GM21619 (cell line): ENCODE measurements around the gene RFX7.

Source experiments
- ATAC-seq: cut with Tn5 transposase; IDR thresholded peaks from one replicate; pipeline ENCODE4 v1.9.1; 2021; ENCODE audit not compliant: unreplicated experiment

The RFX7 gene

DNA sequence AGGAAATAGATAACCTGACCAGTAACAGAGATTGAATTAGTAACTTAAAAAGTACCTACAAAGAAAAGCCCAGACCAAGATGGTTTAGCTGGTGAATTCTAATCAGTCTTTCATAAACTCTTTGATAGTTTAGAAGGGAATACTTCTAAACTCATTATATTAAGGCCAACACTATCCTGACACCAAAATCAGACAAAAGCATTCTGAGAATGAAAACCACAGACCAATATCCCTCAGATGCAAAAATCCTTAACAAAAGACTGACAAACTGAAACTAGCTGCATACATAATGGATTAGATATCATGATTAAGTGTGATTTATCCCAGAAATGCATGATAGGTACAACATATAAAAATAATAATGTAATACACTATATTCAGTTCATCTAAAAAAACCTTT, 115.6 kb downstream of the RFX7 start:
- ATAC-seq = no peak

GRCh38 chr15:56126409-56126808, 117.3 kb downstream of the RFX7 start:
- ATAC-seq = no peak

DNA sequence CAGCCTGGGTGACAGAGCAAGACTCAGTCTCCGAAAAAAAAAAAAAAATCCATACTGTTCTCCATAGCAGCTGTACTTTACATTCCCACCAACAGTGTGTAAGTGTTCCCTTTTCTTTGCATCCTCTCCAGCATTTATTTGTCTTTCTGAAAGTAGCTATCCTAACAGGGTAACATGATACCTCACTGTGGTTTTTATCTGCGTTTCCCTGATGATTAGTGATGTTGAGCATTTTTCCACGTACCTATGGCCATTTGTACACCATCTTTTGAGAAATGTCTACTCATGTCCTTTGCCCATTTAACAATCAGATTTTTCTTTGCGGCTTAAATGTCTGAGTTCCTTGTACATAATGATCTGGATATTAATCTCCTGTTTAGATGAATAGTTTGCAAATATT, 119.3 kb downstream of the RFX7 start:
- ATAC-seq = no peak

- no peak for ATAC-seq
Observed at GRCh38 chr15:56105855-56106254, 137.8 kb downstream of the RFX7 start.

DNA sequence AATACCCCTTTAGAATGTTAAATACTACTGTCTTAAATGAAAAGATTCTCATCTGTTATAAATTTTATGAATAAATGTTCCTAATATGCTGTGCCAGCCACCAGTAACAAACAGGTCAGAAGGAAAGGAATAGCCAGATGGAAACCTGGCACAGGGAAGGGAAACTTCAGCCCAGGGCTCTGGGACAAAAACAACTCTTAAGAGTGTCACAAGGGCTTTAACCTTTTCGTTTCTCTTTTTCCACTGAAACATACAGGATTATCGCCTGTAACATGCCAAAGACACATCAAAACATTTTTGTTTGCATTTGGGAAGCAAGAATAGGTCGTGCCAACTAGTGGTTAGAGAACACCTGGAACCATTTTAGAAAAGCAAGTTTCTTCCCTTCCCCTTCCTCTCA, 141.2 kb downstream of the RFX7 start:
- ATAC-seq = no peak

GRCh38 chr15:56099311-56099710, 144.4 kb downstream of the RFX7 start:
- ATAC-seq = no peak

DNA sequence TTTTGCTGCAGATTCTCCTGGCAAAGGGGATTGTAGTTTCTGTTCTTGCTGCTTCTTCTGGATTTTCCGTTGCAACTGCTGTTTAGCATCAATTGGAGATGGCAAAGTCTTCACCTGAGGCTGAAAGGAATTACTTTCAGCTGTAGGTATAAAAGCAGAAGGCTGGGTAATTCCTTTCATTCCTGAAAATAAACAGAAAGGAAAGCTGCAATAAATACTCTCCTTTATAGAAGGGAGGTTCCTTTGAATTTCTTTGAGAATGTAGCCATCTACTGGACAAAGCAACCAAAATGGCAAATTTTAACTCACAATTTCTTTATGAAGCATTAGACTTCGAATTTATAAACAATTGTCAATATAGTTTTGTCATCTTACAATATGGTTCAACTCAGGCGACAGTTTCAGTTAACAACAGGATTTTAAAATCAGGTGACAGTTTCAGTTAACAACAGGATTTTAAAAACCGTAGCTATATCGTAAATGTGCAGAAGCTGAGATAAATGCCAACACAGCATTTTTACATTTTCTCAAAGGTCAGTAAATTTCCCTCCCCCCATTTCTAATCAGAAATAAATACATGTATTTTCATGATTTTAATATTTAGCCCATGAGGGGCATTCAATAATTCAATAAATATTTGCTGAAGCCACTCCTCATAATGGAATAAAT, 145.3 kb downstream of the RFX7 start:
- no peak for ATAC-seq

DNA sequence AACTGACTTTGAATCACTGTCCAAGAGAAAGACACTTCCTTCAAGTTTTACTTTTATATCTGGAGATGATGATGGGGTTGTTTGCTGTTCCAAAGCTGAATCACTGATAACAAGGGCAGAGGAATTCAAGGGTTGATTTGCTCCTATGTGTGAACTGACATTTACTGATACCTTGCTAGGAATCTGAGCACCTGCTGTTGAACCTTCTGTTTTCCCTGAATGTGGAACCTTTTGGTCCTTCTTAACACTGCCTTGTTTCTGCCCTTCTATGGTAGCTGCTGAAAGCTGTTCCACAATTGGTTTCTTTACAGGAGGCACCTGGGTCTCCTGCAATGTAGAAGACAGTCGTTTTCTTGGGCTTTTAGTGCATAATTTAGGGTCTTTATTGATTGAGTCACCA, 148.3 kb downstream of the RFX7 start:
- ATAC-seq = no peak

- ATAC-seq = no peak
Observed at GRCh38 chr15:56094171-56094570, 149.5 kb downstream of the RFX7 start.

- ATAC-seq = no peak
Observed at GRCh38 chr15:56088389-56088788, 155.3 kb downstream of the RFX7 start.

- ATAC-seq = no peak
Observed at GRCh38 chr15:56086566-56086965, 157.1 kb downstream of the RFX7 start.

DNA sequence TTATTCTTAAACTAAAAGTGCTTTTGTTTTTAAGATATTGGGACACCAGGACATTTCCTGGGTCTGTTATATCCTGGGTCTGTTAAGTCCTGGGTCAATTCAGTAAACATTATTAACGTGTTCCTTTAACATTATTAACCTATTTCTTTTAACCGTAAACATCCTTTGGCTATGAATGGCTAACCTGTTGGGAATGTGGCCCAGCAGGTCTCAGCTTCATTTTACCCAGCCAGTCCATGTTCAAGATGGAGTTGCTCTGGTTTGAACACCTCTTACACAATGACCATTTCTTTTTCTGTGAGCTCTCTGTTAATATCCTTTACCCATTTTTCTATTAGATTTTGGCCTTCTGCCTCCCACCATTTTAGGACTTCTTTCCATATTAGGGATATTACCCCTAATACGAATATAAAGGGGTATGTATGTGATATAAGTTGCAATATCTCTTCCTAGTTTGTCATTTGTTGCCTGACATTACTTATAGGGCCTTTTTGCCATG, 161.4 kb downstream of the RFX7 start:
- ATAC-seq = no peak

DNA sequence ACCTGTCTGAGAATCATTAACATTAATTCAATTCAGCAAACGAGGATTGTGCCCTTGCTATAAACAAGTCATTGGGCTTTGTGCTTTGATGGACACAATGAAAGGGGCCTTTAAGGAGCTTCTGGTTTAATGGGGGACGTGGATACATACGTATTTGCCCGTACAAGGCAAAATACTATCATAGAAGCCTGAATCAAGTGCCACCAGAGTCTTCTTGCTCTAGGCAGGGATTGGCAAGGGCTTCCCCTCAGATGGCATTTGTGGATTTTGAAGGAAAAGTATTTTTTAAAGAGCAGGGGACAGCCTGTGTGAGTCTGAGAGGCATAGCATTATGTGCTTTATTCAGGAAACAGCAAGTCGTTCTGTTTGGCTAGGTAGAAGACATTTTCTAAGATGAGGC, 166.6 kb downstream of the RFX7 start:
- no peak for ATAC-seq

DNA sequence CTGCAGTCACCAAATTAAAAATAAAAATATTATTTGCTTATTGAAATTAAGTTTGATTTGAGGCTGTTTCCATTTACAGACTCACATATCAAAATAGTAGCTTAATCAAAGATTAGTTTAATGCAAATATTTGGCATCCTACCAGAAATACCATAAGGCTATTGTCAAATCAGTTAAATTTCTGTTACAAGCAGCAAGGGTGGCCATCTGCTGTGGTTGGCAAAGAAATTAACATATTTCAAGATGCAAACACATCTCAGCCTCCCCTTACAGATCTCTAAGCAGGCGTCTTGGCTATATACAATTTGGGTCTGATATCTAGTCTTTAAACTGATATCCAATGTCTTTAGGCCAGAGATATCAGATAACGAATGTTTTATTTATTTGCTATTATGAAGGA, 167.0 kb downstream of the RFX7 start:
- ATAC-seq = no peak

GRCh38 chr15:56074481-56075265, 169.0 kb downstream of the RFX7 start:
- no peak for ATAC-seq

DNA sequence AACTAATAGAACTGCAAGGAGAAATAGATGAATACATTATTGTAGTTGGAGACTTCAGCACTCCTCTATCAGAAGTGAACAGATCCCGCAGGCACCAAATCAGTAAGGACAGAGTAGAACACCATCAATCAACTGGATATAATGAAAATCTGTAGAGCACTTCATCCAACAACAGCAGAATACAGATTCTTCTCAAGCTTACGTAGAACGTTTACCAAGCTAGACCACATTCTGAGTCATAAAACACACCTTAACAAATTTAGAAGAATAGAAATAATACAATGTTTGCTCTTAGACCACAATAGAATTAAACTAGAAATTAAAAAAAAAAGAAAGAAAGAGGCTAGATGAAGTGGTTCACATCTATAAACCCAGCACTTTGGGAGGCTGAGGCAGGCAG, 179.5 kb downstream of the RFX7 start:
- no peak for ATAC-seq

- no peak for ATAC-seq
Observed at GRCh38 chr15:56059716-56060115, 184.0 kb downstream of the RFX7 start.

- ATAC-seq = no peak
Observed at GRCh38 chr15:56058986-56059385, 184.7 kb downstream of the RFX7 start.

- no peak for ATAC-seq
Observed at GRCh38 chr15:56056626-56057025, 187.1 kb downstream of the RFX7 start.

DNA sequence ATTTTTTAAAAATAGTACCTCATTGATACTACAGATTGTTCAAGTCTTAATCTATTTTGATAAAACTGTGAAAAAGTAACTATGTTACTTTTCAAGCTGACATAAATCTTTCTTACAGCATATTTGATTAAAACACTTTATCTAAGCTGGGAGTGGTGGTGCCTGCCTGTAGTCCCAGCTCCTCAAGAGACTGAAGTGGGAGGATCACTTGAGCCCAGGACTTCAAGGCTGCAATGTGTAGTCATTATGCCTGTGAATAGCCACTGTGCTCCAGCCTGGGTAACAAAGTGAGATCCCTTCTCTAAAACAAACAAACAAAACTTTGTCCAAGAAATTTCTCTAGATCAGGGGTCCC, 190.7 kb downstream of the RFX7 start:
- no peak for ATAC-seq

DNA sequence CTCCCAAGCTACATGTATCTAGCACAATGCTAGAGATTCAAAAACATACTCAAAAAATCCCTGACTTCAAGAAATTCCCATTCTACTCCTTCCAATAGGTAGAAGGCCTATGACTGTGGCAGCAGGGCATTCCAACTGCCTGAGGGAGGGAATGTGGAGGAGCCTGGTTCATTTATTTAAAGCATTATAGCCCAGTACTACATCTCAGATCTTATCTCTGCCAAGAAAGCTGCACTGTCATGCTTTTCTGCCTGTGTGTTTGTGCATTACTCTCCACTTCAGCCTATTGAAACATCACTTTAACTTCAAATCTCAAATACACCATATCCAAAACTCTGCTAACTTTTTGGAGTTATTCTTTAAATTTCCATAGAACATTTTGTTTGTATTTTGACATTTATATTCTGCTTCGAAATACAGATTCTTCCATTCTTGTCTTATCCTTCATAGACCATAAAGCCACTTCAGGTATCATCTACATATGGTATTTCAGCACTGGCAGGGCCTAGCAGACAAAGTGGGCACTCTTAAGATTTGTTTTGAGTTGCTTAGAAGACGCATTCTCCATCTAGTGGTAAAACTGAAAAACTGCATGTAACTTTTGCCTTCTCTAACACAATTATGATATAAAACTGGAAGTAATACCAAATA, 191.2 kb downstream of the RFX7 start:
- no peak for ATAC-seq

GRCh38 chr15:56051676-56052075, 192.0 kb downstream of the RFX7 start:
- no peak for ATAC-seq
